OCI-LY1 (cell line): ENCODE measurements around the gene TMEM151B.

Experiments
- H2AFZ ChIP-seq: fragments of 200-600 bp; sonication (generic), shearing (Covaris generic); 2 replicates; pipeline ENCODE4 v1.6.0; 2014; ENCODE audit warnings: antibody characterized with exemption, mild to moderate bottlenecking, low read length
- H3F3A ChIP-seq: fragments of 200-600 bp; sonication (generic), shearing (Covaris generic); 2 replicates; pipeline ENCODE4 v1.6.0; 2014; ENCODE audit warnings: mild to moderate bottlenecking, antibody characterized with exemption, low read length, moderate library complexity; ENCODE audit not compliant: insufficient read depth
- H3K27ac ChIP-seq: fragments of 200-600 bp; sonication (generic); 2 replicates; pipeline ENCODE4 v1.5.1; 2014; ENCODE audit warnings: low read length, mixed run types, mild to moderate bottlenecking, low read depth; ENCODE audit not compliant: poor library complexity, severe bottlenecking
- H3K27me3 ChIP-seq: fragments of 200-600 bp; sonication (generic); 2 replicates; pipeline ENCODE4 v1.6.0; 2014; ENCODE audit warnings: antibody characterized with exemption, mild to moderate bottlenecking, low read length, moderate library complexity; ENCODE audit not compliant: insufficient read depth
- H3K36me3 ChIP-seq: fragments of 200-600 bp; sonication (generic); 2 replicates; pipeline ENCODE4 v1.6.1; 2014; ENCODE audit warnings: mild to moderate bottlenecking, antibody characterized with exemption, low read length, moderate library complexity, mixed read lengths; ENCODE audit not compliant: insufficient read depth
- H3K4me1 ChIP-seq: fragments of 200-600 bp; sonication (generic); 2 replicates; pipeline ENCODE4 v1.5.1; 2014; ENCODE audit warnings: mild to moderate bottlenecking, low read length, moderate library complexity; ENCODE audit not compliant: insufficient read depth, severe bottlenecking
- H3K4me2 ChIP-seq: fragments of 200-600 bp; sonication (generic), shearing (Covaris generic); 2 replicates; pipeline ENCODE4 v1.6.1; 2014; ENCODE audit warnings: low read length
- H3K4me3 ChIP-seq: fragments of 200-600 bp; sonication (generic); 2 replicates; pipeline ENCODE4 v1.5.1; 2014; ENCODE audit warnings: low read length, low read depth, mild to moderate bottlenecking, mixed read lengths; ENCODE audit not compliant: poor library complexity, severe bottlenecking
- H3K79me2 ChIP-seq: fragments of 200-600 bp; shearing (Covaris generic); 2 replicates; pipeline ENCODE4 v1.6.1; 2016; ENCODE audit warnings: mixed run types, low read length, mixed read lengths; ENCODE audit not compliant: insufficient read depth
- H3K9ac ChIP-seq: fragments of 200-600 bp; sonication (generic), shearing (Covaris generic); 2 replicates; pipeline ENCODE4 v1.6.1; 2014; ENCODE audit warnings: mild to moderate bottlenecking, low read length, mixed read lengths
- H3K9me2 ChIP-seq: fragments of 200-600 bp; sonication (generic), shearing (Covaris generic); 2 replicates; pipeline ENCODE4 v1.6.1; 2014; ENCODE audit warnings: low read depth, mild to moderate bottlenecking, low read length, mixed read lengths
- H3K9me3 ChIP-seq: fragments of 200-600 bp; shearing (Covaris generic); 2 replicates; pipeline ENCODE4 v1.6.1; 2014; ENCODE audit warnings: low read length, mixed read lengths
- H4K20me1 ChIP-seq: fragments of 200-600 bp; sonication (generic), shearing (Covaris generic); 2 replicates; pipeline ENCODE4 v1.6.0; 2016; ENCODE audit warnings: mild to moderate bottlenecking, low read length; ENCODE audit not compliant: insufficient read depth
- CTCF ChIP-seq: fragments of 200-600 bp; sonication (generic), shearing (Covaris generic); IDR thresholded peaks from 2 replicates; pipeline ENCODE4 v1.5.1; 2017; ENCODE audit warnings: mild to moderate bottlenecking, antibody characterized with exemption, low read length, moderate library complexity, mixed read lengths
- EZH2 ChIP-seq: fragments of 200-600 bp; sonication (generic), shearing (Covaris generic); IDR thresholded peaks from 2 replicates; pipeline ENCODE4 v1.8.0; 2017; ENCODE audit warnings: borderline replicate concordance, mixed run types, mild to moderate bottlenecking, antibody characterized with exemption, low read length, moderate library complexity, mixed read lengths

Gene TMEM151B

GRCh38 chr6:44339301-44339700 lies 69.1 kb downstream of the TMEM151B start:
- H3K9me2 ChIP-seq, result no peaks in the 10 kb centered on the region
- no peak overlapping the region for H3K4me3 ChIP-seq
- H3K9me3 ChIP-seq, result no peaks in the 10 kb centered on the region
- H3K4me1 ChIP-seq, result no peaks in the 10 kb centered on the region
- H3K4me2 ChIP-seq, result no peak overlapping the region
- no peaks in the 10 kb centered on the region for H3K27me3 ChIP-seq
- no peaks in the 10 kb centered on the region for H3F3A ChIP-seq
- no peak for TF ChIP-seq CTCF
- TF ChIP-seq EZH2, result no peak
- no peaks in the 10 kb centered on the region for H3K79me2 ChIP-seq
- no peaks in the 10 kb centered on the region for H3K36me3 ChIP-seq
- no peak overlapping the region for H2AFZ ChIP-seq
- H3K27ac ChIP-seq, result no peak overlapping the region
- H4K20me1 ChIP-seq, result no peaks in the 10 kb centered on the region
- no peak overlapping the region for H3K9ac ChIP-seq

GRCh38 chr6:44339763-44340625 lies 69.7 kb downstream of the TMEM151B start:
- no peaks in the 10 kb centered on the region for H3K9me3 ChIP-seq
- H3K4me1 ChIP-seq, result no peaks in the 10 kb centered on the region
- no peak overlapping the region for H2AFZ ChIP-seq
- no peak overlapping the region for H3K27ac ChIP-seq
- no peaks in the 10 kb centered on the region for H3K9me2 ChIP-seq
- H3K9ac ChIP-seq, result no peak overlapping the region
- no peaks in the 10 kb centered on the region for H3K27me3 ChIP-seq
- H3F3A ChIP-seq, result no peaks in the 10 kb centered on the region
- no peaks in the 10 kb centered on the region for H3K36me3 ChIP-seq
- TF ChIP-seq CTCF, result no peak
- no peak overlapping the region for H3K4me3 ChIP-seq
- no peaks in the 10 kb centered on the region for H4K20me1 ChIP-seq
- no peak overlapping the region for H3K4me2 ChIP-seq
- no peaks in the 10 kb centered on the region for H3K79me2 ChIP-seq

GRCh38 chr6:44341095-44341890 lies 71.0 kb downstream of the TMEM151B start:
- H4K20me1 ChIP-seq, result no peaks in the 10 kb centered on the region
- H2AFZ ChIP-seq, result no peak overlapping the region
- H3K79me2 ChIP-seq, result no peaks in the 10 kb centered on the region
- no peak overlapping the region for H3K9ac ChIP-seq
- H3K4me3 ChIP-seq, result no peak overlapping the region
- no peak for TF ChIP-seq EZH2
- TF ChIP-seq CTCF, result no peak
- no peaks in the 10 kb centered on the region for H3F3A ChIP-seq
- no peaks in the 10 kb centered on the region for H3K27me3 ChIP-seq
- H3K36me3 ChIP-seq, result no peaks in the 10 kb centered on the region
- H3K4me2 ChIP-seq, result no peak overlapping the region
- H3K9me2 ChIP-seq, result no peaks in the 10 kb centered on the region
- H3K9me3 ChIP-seq, result no peaks in the 10 kb centered on the region
- H3K4me1 ChIP-seq, result no peaks in the 10 kb centered on the region
- H3K27ac ChIP-seq, result no peak overlapping the region
